ENCODE results near the gene TRIO. TPM values are rescaled to one million over a fixed set of nuclear protein-coding genes. Genes with fewer than 3 reads are reported as not detected.

Gene TRIO
- total RNA-seq, 1 donor from 2014 or later: 223 TPM

DNA sequence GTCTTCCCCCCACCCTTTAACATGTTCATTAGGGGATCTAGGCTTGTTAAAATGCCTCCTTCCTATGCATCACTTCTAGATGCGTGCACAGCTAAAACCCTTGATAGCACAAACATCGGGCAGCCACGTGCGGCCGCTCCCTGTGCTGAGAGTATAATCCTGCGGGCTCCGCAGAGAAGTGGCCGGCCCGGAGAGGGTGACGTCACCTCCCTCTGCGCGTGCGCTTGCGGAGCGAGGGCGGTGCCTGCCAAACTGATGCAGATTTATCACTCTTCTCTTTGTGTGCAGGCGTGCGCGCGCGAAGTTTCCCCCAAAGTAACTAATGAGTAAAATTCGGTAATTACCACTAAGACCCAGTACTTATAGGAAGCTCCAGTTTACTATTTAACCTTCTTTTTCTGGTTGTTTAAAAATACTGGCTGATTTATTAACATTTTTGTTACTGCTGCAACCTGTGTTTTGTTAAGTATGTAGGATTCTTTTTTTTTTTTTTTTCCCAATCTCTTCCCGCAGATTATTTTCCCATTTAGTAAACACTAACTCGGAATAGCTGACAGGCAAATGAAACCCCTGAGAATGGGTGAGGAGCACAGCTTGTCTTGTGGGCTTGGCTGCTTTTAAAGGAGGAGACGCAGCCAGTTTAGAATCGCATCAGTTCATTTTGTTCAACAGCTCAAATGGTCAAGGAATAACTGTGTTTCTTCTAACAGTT, 121.6 kb downstream of the TRIO start:
- ChIA-PET POLR2A (interaction anchor here (0.6 to 1.4 kb wide), 6 partner anchors 15 to 276 kb away, joined by 3 to 9 read pairs (median 4); no protein-coding TSS in a partner anchor), CTCF (interaction anchor here (0.6 to 1.1 kb wide), 4 partner anchors 17 to 384 kb away, joined by 3 to 4 read pairs (median 3); no protein-coding TSS in a partner anchor)
- ATAC-seq (ENCODE audit: low read depth): peak; percentile 98
- peak; percentile 79 for DNase-seq
- H3K27ac Mint-ChIP-seq: peak overlapping the region; percentile 69
- intact Hi-C loops (cut with micrococcal nuclease): loop anchor here (1.0 to 10.0 kb wide), 5 partner anchors 14 to 400 kb away; partner anchors contain the start of gene OTULIN
- H3K4me1 Mint-ChIP-seq: peaks cover 78% of the 10 kb centered on the region
- no peaks in the 10 kb centered on the region for H3K9me3 Mint-ChIP-seq
- H3K27me3 Mint-ChIP-seq: no peaks in the 10 kb centered on the region
- no peaks in the 10 kb centered on the region for H3K36me3 Mint-ChIP-seq (ENCODE audit: low read depth)
- TF ChIP-seq, protein P1, sequence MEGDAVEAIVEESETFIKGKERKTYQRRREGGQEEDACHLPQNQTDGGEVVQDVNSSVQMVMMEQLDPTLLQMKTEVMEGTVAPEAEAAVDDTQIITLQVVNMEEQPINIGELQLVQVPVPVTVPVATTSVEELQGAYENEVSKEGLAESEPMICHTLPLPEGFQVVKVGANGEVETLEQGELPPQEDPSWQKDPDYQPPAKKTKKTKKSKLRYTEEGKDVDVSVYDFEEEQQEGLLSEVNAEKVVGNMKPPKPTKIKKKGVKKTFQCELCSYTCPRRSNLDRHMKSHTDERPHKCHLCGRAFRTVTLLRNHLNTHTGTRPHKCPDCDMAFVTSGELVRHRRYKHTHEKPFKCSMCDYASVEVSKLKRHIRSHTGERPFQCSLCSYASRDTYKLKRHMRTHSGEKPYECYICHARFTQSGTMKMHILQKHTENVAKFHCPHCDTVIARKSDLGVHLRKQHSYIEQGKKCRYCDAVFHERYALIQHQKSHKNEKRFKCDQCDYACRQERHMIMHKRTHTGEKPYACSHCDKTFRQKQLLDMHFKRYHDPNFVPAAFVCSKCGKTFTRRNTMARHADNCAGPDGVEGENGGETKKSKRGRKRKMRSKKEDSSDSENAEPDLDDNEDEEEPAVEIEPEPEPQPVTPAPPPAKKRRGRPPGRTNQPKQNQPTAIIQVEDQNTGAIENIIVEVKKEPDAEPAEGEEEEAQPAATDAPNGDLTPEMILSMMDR (IDR thresholded peaks at IDR 0.05): no peak
- peak overlapping the region; percentile 81 for H3K4me3 Mint-ChIP-seq

DNA sequence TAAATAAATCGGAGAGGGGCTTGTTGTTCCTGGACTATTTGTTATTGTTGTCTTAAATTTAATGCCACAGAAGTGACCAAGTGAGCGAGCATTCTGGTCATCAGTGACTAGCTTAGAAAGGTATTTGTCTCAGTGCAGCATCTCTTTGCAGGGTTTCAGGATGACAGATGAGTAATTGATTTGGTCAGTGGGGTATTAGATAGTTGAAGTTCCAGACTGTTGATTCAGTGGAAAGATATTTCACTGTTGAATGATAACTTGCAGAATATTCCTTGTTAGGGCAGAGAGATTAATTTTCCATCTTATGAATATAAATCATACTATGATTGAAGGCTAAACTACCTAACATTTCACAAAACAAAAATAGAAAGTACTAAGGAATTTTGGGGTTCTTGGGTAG, 122.4 kb downstream of the TRIO start:
- peaks cover 78% of the 10 kb centered on the region for H3K4me1 Mint-ChIP-seq

DNA sequence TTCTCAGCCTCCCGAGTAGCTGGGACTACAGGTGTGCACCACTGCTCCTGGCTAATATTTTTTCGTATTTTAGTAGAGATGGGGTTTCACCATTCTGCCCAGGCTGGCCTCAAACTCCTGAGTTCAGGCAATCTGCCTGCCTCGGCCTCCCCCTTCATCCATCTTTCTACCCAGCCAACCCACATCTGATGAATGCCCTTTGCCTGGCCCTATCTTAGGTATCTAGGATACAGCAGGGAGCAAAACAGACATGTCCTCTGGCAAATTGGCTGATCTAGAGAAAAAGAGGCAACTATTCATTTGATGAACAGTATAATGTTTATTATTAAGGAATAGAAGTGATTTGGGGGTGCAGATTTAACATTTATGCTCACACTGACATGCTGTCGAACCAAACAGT, 123.0 kb downstream of the TRIO start:
- TF ChIP-seq, protein P1 (IDR thresholded peaks at IDR 0.05): no peak
- ChIA-PET POLR2A (no interaction called here), CTCF (no interaction called here)
- no peak for DNase-seq
- Mint-ChIP-seq H3K27ac (no peak overlapping the region), H3K4me3 (no peak overlapping the region), H3K9me3 (no peaks in the 10 kb centered on the region), H3K36me3 (ENCODE audit: low read depth) (peaks cover 3% of the 10 kb centered on the region), H3K4me1 (peaks cover 74% of the 10 kb centered on the region), H3K27me3 (no peaks in the 10 kb centered on the region)
- ATAC-seq (ENCODE audit: low read depth): no peak
- intact Hi-C loops (cut with micrococcal nuclease): loop anchor here (10.0 kb wide), 1 partner anchor 399 kb away; the partner anchor contains the start of gene OTULIN

More for the DNA sequence above, 122.4 kb downstream of the TRIO start:
- intact Hi-C loops (cut with micrococcal nuclease): loop anchor here (2.0 to 10.0 kb wide), 3 partner anchors 15 to 399 kb away; partner anchors contain the start of gene OTULIN
- ChIA-PET CTCF (interaction anchor here (1.0 to 1.1 kb wide), 2 partner anchors 41 to 383 kb away, joined by 3 read pairs; no protein-coding TSS in a partner anchor), POLR2A (interaction anchor here (0.6 to 1.4 kb wide), 3 partner anchors 16 to 277 kb away, joined by 3 to 9 read pairs (median 4); no protein-coding TSS in a partner anchor)
- H3K9me3 Mint-ChIP-seq: no peaks in the 10 kb centered on the region
- no peak overlapping the region for H3K4me3 Mint-ChIP-seq
- H3K27me3 Mint-ChIP-seq: no peaks in the 10 kb centered on the region
- ATAC-seq (ENCODE audit: low read depth) (no peak), DNase-seq (no peak)
- TF ChIP-seq, protein P1 (IDR thresholded peaks at IDR 0.05): no peak
- no peaks in the 10 kb centered on the region for H3K36me3 Mint-ChIP-seq (ENCODE audit: low read depth)
- H3K27ac Mint-ChIP-seq: no peak overlapping the region

DNA sequence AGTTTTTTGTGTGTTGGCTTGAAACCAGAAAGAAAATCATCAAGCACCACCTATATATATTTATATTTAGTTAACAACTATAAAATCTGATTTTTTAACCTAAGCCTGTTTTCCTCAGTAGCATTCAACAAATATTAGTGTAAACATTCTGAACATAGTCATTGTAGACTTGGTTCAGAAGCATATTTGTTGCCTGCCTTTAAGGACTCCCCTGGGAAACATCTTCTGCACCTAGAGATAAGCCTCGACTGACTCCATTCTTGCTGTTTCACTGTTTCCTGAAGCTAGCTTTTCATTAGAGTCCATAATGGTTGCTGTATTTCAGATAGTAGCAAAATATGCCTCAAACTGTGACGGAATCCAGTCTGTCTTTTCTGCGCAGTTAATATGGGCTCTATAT, 123.5 kb downstream of the TRIO start:
- intact Hi-C loops (cut with micrococcal nuclease): loop anchor here (10.0 kb wide), 1 partner anchor 398 kb away; the partner anchor contains the start of gene OTULIN
- ChIA-PET CTCF (no interaction called here), POLR2A (no interaction called here)
- H3K27me3 Mint-ChIP-seq: no peaks in the 10 kb centered on the region
- no peak overlapping the region for H3K4me3 Mint-ChIP-seq
- DNase-seq: no peak
- peaks cover 75% of the 10 kb centered on the region for H3K4me1 Mint-ChIP-seq
- no peak for ATAC-seq (ENCODE audit: low read depth)
- TF ChIP-seq, protein P1 (IDR thresholded peaks at IDR 0.05): no peak
- H3K9me3 Mint-ChIP-seq: no peaks in the 10 kb centered on the region
- no peak overlapping the region for H3K27ac Mint-ChIP-seq
- peaks cover 8% of the 10 kb centered on the region for H3K36me3 Mint-ChIP-seq (ENCODE audit: low read depth)
